GM06990 (cell line): ENCODE results near the gene SRPK1.
A peak's percentile ranks its signal among the peaks of the same experiment; 100 is the strongest.

Experiments
- DNase-seq: peaks from one replicate; pipeline ENCODE4 v3.0.0-alpha.2; 2011; ENCODE audit not compliant: insufficient read length; ENCODE audit errors: extremely low read depth
- H3K27me3 ChIP-seq: replicated peaks from 2 replicates; pipeline ENCODE4 v1.6.0; 2011; ENCODE audit warnings: low read length; ENCODE audit not compliant: control insufficient read depth, insufficient read depth
- H3K36me3 ChIP-seq: 2 replicates; pipeline ENCODE4 v1.5.1; 2011; ENCODE audit warnings: low read length; ENCODE audit not compliant: control insufficient read depth, insufficient read depth
- H3K4me3 ChIP-seq: replicated peaks from 2 replicates; pipeline ENCODE4 v1.5.1; 2011; ENCODE audit warnings: low read depth, mild to moderate bottlenecking, control low read depth, low read length
- TF ChIP-seq, protein P1 (sequence below): IDR thresholded peaks from 2 replicates; pipeline ENCODE4 v1.5.1; 2011; ENCODE audit warnings: low read length, control low read depth, mild to moderate bottlenecking, inconsistent platforms; ENCODE audit not compliant: insufficient read depth, poor library complexity, severe bottlenecking

The SRPK1 gene

DNA sequence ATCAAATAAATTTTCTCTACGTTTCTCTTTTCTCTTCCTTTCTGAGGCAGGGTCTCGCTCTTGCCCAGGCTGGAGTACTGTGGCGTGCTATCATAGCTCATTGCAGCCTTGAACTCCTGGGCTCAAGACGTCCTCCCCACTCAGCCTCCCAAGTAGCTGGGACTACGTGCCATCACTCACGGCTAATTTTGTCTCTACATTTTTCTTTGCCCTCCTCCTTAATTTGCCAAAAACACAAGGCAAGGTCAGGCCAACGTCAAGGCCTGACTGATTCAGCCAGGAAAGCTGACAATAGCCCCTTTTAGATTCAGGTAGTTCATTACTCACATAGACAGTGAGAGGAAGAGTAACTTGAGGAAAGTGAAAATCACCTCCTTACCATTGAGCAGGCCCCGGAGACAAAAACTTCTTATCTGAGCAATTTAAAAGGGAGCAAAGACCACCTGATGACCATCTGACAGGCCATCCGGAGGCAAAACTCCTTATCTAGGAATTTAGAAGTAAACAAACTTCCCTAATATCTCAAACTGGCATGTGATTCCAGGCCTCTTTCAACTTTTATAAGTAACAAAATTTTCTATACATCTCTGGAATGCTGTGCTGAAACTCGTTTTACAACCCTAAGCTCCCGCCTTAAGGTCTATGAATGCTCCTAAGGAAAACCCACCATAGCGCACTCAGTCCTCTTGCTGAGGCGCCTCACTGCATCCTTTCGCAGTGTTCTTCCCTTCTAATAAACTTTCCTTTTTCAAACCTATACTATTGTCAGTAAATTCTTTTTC is 42.1 kb upstream of the SRPK1 start:
- H3K27me3 ChIP-seq = no peaks in the 10 kb centered on the region; the same call in none of the 2 replicates
- no peaks in the 10 kb centered on the region for H3K36me3 ChIP-seq
- TF ChIP-seq, protein P1, sequence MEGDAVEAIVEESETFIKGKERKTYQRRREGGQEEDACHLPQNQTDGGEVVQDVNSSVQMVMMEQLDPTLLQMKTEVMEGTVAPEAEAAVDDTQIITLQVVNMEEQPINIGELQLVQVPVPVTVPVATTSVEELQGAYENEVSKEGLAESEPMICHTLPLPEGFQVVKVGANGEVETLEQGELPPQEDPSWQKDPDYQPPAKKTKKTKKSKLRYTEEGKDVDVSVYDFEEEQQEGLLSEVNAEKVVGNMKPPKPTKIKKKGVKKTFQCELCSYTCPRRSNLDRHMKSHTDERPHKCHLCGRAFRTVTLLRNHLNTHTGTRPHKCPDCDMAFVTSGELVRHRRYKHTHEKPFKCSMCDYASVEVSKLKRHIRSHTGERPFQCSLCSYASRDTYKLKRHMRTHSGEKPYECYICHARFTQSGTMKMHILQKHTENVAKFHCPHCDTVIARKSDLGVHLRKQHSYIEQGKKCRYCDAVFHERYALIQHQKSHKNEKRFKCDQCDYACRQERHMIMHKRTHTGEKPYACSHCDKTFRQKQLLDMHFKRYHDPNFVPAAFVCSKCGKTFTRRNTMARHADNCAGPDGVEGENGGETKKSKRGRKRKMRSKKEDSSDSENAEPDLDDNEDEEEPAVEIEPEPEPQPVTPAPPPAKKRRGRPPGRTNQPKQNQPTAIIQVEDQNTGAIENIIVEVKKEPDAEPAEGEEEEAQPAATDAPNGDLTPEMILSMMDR = no peak
- no peak for DNase-seq
- no peak overlapping the region for H3K4me3 ChIP-seq

DNA sequence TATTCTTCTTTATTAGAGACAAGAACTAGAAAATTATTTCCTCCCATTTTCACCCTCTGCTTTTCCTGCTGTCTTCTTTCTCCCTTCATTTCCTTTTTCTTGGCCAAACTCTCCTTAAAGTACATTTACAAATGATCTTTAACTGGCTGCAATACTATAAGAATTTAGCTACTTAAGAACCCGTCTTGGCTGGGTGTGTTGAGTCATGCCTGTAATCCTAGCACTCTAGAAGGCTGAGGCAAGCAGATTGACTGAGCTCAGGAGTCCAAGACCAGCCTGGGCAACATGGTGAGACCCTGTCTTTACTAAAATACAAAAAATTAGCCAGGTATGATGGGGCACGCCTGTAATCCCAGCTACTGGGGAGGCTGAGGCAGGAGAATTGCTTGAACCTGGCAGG is 39.3 kb upstream of the SRPK1 start:
- TF ChIP-seq, protein P1 = no peak
- no peak overlapping the region for H3K4me3 ChIP-seq
- H3K27me3 ChIP-seq = no peaks in the 10 kb centered on the region; the same call in none of the 2 replicates
- DNase-seq = no peak
- H3K36me3 ChIP-seq = no peaks in the 10 kb centered on the region

DNA sequence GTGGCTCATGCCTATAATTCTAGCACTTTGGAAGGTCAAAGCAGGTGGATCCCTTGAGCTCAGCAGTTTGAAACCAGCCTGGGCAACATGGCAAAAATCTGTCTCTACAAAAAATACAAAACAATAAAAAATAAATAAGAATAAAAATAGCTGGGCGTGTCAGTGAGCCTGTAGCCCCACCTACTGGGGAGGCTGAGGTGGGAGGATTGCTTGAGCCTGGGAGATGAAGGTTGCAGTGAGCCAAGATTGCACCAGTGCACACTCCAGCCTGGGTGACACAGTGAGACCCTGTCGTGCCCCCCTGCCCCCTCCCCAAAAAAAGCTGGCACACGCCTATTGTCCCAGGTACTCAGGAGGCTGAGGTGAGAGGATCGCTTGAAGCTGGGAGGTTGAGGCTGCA is 35.1 kb upstream of the SRPK1 start:
- Histone ChIP-seq H3K4me3 (no peak overlapping the region), H3K36me3 (no peaks in the 10 kb centered on the region), H3K27me3 (no peaks in the 10 kb centered on the region; the same call in none of the 2 replicates)
- no peak for DNase-seq
- TF ChIP-seq, protein P1 = peak; percentile 34

DNA sequence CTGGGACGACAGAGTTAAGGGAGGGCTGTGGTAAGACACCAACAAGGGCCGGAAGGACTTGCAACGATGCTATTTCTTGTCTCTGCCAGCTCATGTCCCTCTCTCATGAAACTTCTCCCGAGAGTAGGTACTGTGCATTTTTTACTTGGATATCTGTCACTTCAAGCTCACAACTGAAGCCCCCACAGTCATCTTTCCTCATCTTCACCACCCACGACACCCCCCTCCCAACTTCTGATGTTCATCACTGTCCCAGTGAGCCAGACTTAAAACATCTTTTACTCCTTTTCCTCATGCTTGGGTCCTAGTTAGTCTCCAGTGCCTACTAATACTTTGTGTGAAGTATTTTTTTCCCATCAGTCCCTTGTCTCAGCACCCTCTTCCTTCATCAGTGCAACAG is 34.6 kb upstream of the SRPK1 start:
- DNase-seq = no peak
- no peak overlapping the region for H3K4me3 ChIP-seq
- H3K36me3 ChIP-seq = no peaks in the 10 kb centered on the region
- no peaks in the 10 kb centered on the region; the same call in 1 of the 2 replicates for H3K27me3 ChIP-seq
- TF ChIP-seq, protein P1 = no peak

DNA sequence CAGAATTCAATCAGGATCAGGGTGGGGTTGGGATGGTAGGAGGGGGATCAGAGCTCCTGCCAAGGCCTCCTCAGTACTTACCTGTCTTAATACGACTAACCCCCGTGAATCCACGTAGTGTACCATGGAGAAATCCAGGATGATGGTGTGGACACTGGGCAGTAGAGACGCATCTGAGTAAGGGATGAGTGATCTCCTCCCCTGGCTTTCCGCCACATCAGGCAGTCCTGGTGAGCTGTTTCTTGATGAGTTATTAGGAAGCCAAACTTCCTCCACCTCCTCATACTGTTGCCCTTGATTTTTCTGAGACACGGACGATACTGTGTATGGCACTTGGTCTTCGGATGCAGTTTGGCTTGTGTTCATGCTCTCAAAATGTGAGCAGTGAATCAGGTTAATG is 34.2 kb upstream of the SRPK1 start:
- DNase-seq = no peak
- TF ChIP-seq, protein P1 = no peak

More for the DNA sequence above, 34.2 kb upstream of the SRPK1 start:
- Histone ChIP-seq H3K4me3 (no peak overlapping the region), H3K36me3 (no peaks in the 10 kb centered on the region), H3K27me3 (no peaks in the 10 kb centered on the region; the same call in 1 of the 2 replicates)
